ENCODE measurements around the gene MAGI1.

The MAGI1 gene

DNA sequence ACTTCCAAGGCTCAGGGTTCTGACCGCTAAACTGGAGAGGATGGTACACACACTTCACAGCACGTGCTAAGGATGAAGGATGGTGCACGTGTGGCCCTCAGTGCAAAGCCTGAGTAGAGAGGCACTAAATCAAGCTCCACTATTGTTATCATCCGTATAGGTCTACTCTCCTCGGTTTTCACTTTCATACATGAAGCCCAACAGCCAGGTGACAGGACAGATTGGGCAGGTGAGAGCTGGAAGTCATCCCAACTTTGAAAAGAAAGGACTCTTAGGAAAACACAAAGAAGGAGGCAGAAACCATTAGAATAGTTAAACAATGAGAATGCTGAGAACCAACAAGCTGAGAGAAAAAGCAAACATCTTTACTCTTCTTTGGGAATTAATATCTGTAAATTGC is 21.1 kb downstream of the MAGI1 start:
- no peak for TF ChIP-seq REST (IDR thresholded peaks at IDR 0.05; ENCODE audit: insufficient replicate concordance, low read depth)
- TF ChIP-seq SPI1 (IDR thresholded peaks at IDR 0.05; ENCODE audit: borderline replicate concordance, low read depth): no peak
- no peak for TF ChIP-seq CTCF (IDR thresholded peaks at IDR 0.05; ENCODE audit: insufficient read depth, low read length)
- TF ChIP-seq POLR2AphosphoS5 (IDR thresholded peaks at IDR 0.05; ENCODE audit: low read depth): no peak
- TF ChIP-seq GABPA (IDR thresholded peaks at IDR 0.05; ENCODE audit: low read depth): no peak
- DNase-seq (ENCODE audit: low read depth in 1 of 2, low spot score in 1 of 2): no peak
- Histone ChIP-seq H3K27me3 (ENCODE audit: insufficient read depth, poor library complexity, severe bottlenecking) (no peaks in the 10 kb centered on the region), H3K4me3 (replicated peaks; ENCODE audit: insufficient read depth, low read length) (no peak overlapping the region), H3K27ac (replicated peaks) (no peak overlapping the region)

- DNase-seq (ENCODE audit: low read depth in 1 of 2, low spot score in 1 of 2): no peak
- Histone ChIP-seq H3K27me3 (ENCODE audit: insufficient read depth, poor library complexity, severe bottlenecking) (no peaks in the 10 kb centered on the region), H3K27ac (replicated peaks) (no peak overlapping the region), H3K4me3 (replicated peaks; ENCODE audit: insufficient read depth, low read length) (no peak overlapping the region)
- TF ChIP-seq SPI1 (IDR thresholded peaks at IDR 0.05; ENCODE audit: borderline replicate concordance, low read depth) (no peak), GABPA (IDR thresholded peaks at IDR 0.05; ENCODE audit: low read depth) (no peak), POLR2AphosphoS5 (IDR thresholded peaks at IDR 0.05; ENCODE audit: low read depth) (no peak), REST (IDR thresholded peaks at IDR 0.05; ENCODE audit: insufficient replicate concordance, low read depth) (no peak), CTCF (IDR thresholded peaks at IDR 0.05; ENCODE audit: insufficient read depth, low read length) (no peak)
Measured at GRCh38 chr3:66017084-66017483, 21.6 kb downstream of the MAGI1 start.

DNA sequence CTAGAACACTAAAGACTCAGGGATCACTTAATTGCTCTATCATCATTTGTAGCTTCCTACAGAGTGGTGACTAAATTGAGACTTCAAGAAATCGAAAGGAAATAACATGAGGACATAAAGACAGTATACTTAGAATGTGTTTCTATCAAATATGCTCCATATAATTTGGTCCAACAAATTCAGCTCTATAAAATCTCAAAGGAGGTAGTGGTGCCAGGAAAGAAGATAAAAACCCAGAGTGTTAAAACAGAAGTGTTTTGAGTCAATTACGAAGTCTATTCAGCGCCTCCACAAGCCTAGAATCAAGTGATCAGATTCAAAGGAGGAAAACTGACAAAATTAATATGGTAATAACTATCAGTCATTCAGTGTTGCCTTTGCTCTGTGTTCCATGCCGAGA is 22.9 kb downstream of the MAGI1 start:
- DNase-seq (ENCODE audit: low read depth in 1 of 2, low spot score in 1 of 2): no peak
- TF ChIP-seq GABPA (IDR thresholded peaks at IDR 0.05; ENCODE audit: low read depth): no peak
- Histone ChIP-seq H3K27me3 (ENCODE audit: insufficient read depth, poor library complexity, severe bottlenecking) (no peaks in the 10 kb centered on the region), H3K27ac (replicated peaks) (no peak overlapping the region), H3K4me3 (replicated peaks; ENCODE audit: insufficient read depth, low read length) (no peak overlapping the region)

GRCh38 chr3:66014651-66015050 is 24.1 kb downstream of the MAGI1 start:
- TF ChIP-seq CTCF (IDR thresholded peaks at IDR 0.05; ENCODE audit: insufficient read depth, low read length): no peak
- no peak for TF ChIP-seq POLR2AphosphoS5 (IDR thresholded peaks at IDR 0.05; ENCODE audit: low read depth)
- TF ChIP-seq GABPA (IDR thresholded peaks at IDR 0.05; ENCODE audit: low read depth): no peak
- TF ChIP-seq SPI1 (IDR thresholded peaks at IDR 0.05; ENCODE audit: borderline replicate concordance, low read depth): no peak
- no peak for TF ChIP-seq REST (IDR thresholded peaks at IDR 0.05; ENCODE audit: insufficient replicate concordance, low read depth)
- Histone ChIP-seq H3K4me3 (replicated peaks; ENCODE audit: insufficient read depth, low read length) (no peak overlapping the region), H3K27me3 (ENCODE audit: insufficient read depth, poor library complexity, severe bottlenecking) (no peaks in the 10 kb centered on the region), H3K27ac (replicated peaks) (no peak overlapping the region)
- no peak for DNase-seq (ENCODE audit: low read depth in 1 of 2, low spot score in 1 of 2)

Data from HL-60 (cell line).